ENCODE measurements around the gene JAM2.
"Not testable (repeated sequence)": the region's sequence is repeated elsewhere in the genome, so short reads cannot be mapped to it uniquely, and the experiment has no call there.

The JAM2 gene

DNA sequence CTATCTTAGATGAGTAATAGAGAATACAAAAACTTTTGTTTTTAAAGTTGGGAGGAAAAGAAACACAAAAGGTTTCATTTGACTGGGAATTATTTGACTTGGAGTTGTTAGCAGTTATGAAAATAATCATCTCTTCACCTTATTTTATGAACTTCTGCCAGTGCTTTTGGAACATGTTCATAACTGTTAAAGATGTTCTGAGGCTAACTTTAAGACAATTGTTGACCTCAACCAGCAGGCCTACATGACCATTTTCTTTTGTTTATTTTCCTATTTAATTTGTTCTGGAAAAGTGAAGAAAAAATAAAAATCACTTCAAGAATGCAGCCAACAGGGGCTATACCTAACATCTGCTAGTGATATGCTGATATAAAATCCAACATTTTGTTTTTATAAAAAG is 37.4 kb downstream of the JAM2 start:
- no peaks in the 10 kb centered on the region for H3K36me3 Mint-ChIP-seq (ENCODE audit: low read depth)
- no peaks in the 10 kb centered on the region for H3K27me3 Mint-ChIP-seq
- H3K9me3 Mint-ChIP-seq, result no peaks in the 10 kb centered on the region
- H3K27ac Mint-ChIP-seq, result no peak overlapping the region
- H3K4me3 Mint-ChIP-seq, result no peak overlapping the region
- no peaks in the 10 kb centered on the region for H3K4me1 Mint-ChIP-seq (ENCODE audit: low read depth)

DNA sequence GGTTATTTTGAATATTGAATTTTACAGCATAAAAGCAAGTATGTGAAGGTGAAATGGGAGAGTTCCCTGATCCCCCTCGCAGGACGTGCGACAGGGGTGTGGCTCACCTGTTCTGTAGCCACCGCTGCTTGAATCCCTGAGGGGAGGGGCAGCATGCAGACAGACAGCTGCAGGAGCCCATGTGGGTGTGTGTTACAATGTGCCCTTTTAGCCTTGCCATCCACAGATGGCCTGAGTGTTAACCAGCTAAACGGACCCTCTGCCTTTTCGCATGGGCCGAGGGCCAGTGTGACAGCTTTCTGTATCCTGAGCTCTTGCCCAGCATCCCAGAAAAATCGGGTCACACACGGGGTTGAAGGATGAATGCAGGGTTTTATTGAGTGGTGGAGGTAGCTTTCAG is 43.3 kb downstream of the JAM2 start:
- H3K4me3 Mint-ChIP-seq, result no peak overlapping the region
- H3K27ac Mint-ChIP-seq, result no peak overlapping the region
- H3K9me3 Mint-ChIP-seq, result no peaks in the 10 kb centered on the region
- peaks cover 4% of the 10 kb centered on the region for H3K27me3 Mint-ChIP-seq
- H3K4me1 Mint-ChIP-seq (ENCODE audit: low read depth), result no peaks in the 10 kb centered on the region
- H3K36me3 Mint-ChIP-seq (ENCODE audit: low read depth), result no peaks in the 10 kb centered on the region

DNA sequence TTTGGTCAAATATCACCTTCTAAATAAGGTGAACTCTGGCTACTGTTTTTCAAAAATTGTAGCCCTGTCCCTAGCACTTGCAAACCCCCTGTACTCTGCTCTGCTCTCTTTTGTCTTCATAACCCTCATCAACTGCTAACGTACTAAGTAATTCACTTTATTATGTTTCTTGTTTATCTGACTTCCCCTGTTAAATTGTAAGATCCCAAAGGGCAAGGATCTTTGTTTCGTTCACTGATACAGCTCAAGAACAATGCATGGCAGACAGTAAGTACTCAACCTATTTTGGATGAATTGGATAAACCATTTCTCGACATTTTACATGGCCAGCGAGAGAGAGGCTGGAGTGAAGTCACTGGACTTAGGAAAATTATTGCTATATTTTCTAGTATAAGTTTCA is 48.7 kb downstream of the JAM2 start:
- Mint-ChIP-seq H3K4me3 (no peak overlapping the region), H3K4me1 (ENCODE audit: low read depth) (no peaks in the 10 kb centered on the region), H3K27me3 (peaks cover 4% of the 10 kb centered on the region), H3K36me3 (ENCODE audit: low read depth) (no peaks in the 10 kb centered on the region), H3K9me3 (no peaks in the 10 kb centered on the region), H3K27ac (no peak overlapping the region)

DNA sequence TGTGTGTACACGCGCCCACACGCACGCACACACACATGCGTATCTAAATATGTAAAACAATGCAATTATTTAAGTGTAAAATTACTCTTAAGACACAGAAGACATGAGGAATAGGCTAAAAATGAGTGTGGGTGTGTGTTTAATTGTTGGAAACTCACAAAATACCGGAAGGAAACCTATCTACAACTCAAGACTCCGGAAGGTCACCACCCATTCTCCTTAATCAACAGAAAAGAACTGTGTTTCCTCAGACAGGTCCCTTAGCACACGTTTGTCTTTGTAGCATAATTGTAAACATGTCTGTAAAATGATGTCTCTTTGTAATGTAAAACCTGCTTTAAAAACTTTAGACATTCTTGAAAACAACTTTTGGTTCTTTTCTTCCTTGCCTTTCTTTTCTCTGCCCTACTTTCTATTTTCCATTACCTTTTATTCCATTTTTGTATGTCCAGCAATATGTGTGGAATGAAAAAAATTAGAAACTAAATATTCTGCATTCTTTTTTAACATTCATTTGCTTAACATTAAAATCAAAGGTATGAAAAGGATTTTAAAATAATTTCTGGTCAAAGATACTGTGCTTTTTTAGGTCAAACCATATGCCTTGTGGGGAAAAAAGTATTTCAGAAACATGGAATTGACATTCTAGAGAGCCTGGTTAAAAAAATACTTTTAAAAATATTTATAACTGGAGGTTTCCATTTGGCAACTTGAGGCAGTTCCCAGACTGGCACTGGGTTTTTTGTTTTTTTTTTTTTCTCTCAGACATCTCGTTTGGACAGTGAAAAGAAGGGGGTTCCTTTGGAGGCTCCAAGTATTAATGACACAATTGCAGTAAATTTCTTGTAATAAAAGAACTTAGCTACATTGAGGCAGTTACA is 49.5 kb downstream of the JAM2 start:
- Mint-ChIP-seq H3K27ac (no peak overlapping the region), H3K9me3 (no peaks in the 10 kb centered on the region), H3K4me3 (no peak overlapping the region), H3K36me3 (ENCODE audit: low read depth) (no peaks in the 10 kb centered on the region), H3K27me3 (peaks cover 4% of the 10 kb centered on the region), H3K4me1 (ENCODE audit: low read depth) (no peaks in the 10 kb centered on the region)

DNA sequence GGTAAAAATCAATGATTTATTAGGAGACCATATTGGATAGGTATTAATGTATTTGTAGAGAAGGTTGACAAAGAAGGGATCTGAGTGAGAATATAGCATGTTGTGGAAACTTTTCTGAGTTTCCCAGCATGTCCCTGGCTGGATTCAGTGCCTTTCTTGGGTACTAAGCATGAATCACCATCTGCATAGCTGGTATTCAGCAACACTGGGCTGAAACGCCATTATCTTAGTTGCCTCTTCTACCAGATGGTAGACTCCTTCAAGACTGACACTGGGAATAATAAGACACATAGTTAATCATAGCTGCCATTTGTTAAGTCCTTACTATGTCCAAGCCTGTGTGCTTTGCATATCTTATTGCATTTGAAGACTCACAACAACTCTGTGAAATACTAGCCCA is 50.2 kb downstream of the JAM2 start:
- Mint-ChIP-seq H3K27ac (no peak overlapping the region), H3K9me3 (no peaks in the 10 kb centered on the region), H3K36me3 (ENCODE audit: low read depth) (no peaks in the 10 kb centered on the region), H3K4me1 (ENCODE audit: low read depth) (no peaks in the 10 kb centered on the region), H3K4me3 (no peak overlapping the region), H3K27me3 (peaks cover 4% of the 10 kb centered on the region)

DNA sequence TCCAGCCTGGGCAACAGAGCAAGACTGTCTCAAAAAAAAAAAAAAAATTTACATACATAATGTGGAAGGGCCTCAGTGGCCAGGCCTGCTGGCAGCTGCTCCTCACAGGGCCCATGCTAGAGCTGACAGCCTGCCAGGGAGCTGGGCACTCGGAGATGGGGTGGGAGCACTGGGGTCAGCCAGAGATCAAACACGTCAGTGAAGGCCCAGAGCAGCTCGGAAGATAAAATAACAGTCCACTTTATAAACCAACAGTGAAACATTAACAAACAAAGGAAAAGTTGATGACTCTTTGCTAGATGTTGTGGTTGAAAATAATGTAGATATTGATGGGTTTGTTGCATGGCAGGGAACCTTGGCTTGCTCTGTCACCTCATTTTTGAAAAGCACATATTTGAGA is 52.9 kb downstream of the JAM2 start:
- Mint-ChIP-seq H3K9me3 (no peaks in the 10 kb centered on the region), H3K27ac (no peak overlapping the region), H3K4me1 (ENCODE audit: low read depth) (no peaks in the 10 kb centered on the region), H3K36me3 (ENCODE audit: low read depth) (no peaks in the 10 kb centered on the region), H3K27me3 (no peaks in the 10 kb centered on the region), H3K4me3 (no peak overlapping the region)

DNA sequence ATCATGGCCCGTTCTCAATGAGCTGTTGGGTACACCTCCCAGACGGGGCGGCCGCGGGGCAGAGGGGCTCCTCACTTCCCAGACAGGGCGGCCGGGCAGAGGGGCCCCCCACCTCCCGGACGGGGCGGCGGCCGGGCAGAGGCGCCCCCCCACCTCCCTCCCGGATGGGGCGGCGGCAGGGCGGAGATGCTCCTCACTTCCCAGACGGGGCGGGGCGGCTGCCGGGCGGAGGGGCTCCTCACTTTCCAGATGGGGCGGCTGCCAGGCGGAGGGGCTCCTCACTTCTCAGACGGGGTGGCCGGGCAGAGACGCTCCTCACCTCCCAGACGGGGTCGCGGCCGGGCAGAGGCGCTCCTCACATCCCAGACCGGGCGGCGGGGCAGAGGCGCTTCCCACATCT is 56.4 kb downstream of the JAM2 start:
- H3K4me3 Mint-ChIP-seq; H3K36me3 Mint-ChIP-seq (ENCODE audit: low read depth); H3K27ac Mint-ChIP-seq; H3K9me3 Mint-ChIP-seq; H3K4me1 Mint-ChIP-seq (ENCODE audit: low read depth); H3K27me3 Mint-ChIP-seq: not testable (repeated sequence)

DNA sequence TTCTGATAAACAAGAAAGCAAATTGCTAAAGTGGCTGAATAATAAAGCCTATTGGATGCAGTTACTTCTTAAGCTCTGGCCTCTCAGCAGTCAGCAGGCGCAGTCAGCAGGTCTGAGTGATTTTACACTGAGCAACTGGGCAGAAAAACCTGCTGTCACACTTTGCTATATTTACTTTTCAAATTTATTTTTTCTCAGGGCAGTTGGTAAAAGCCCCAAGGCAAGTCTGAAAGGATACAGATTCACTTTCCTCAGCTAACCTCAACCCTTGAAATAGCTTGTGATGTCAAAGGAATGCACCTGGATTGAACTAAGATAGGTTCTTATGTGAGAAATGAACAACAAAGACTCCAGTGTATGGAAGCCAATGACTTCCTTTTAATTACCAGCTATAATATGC is 61.7 kb downstream of the JAM2 start:
- Mint-ChIP-seq H3K27me3 (no peaks in the 10 kb centered on the region), H3K4me3 (no peak overlapping the region), H3K9me3 (no peaks in the 10 kb centered on the region), H3K4me1 (ENCODE audit: low read depth) (no peaks in the 10 kb centered on the region), H3K36me3 (ENCODE audit: low read depth) (no peaks in the 10 kb centered on the region), H3K27ac (no peak overlapping the region)

DNA sequence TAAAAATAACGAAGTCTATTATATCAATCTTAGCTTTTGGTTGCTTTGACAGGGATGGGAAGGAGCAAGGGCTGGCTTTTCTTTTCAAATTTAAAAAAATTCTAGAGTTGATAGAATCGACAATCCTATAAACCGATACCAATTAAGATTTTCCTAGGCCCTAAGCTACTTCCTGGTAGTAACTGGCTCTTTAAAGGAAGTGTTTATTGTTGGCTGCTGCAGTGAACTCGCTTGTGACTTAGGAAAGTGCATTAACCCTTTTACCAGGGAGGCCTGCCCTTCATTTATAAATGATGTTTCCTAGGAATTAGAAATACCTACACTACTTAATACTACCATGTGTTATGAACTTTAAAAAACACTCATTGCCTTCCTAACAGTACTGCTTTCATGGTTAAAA is 62.5 kb downstream of the JAM2 start:
- Mint-ChIP-seq H3K36me3 (ENCODE audit: low read depth) (no peaks in the 10 kb centered on the region), H3K4me1 (ENCODE audit: low read depth) (no peaks in the 10 kb centered on the region)

DNA sequence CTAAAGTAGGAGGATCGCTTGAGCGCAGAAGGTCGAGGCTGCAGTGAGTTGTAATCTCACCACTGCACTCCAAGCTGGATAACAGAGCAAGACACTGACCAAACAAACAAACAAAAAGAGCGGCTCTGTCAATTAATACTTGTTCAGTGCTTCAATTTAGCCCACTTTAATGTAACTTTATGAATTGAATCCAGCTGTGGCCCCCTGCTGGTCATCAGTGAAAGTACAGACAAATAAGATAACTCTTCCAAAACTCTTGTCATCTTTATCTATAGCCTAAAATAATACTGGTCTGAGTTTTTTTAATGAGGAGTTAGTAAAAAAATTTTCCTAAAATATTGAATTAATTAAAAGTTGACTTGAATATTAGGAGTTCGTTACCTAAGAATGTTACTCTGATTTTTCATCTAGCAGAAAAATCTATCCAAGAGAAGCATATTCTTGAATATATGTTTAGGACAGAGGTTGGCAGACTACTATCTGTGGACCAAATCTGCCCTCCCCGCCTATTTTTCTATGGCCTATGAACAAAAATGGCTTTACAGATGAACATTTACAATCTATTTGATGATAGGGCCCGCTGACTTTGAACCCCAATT is 69.5 kb downstream of the JAM2 start:
- H3K4me3 Mint-ChIP-seq, result no peak overlapping the region
- no peaks in the 10 kb centered on the region for H3K27me3 Mint-ChIP-seq
- no peaks in the 10 kb centered on the region for H3K4me1 Mint-ChIP-seq (ENCODE audit: low read depth)
- H3K9me3 Mint-ChIP-seq, result no peaks in the 10 kb centered on the region
- H3K27ac Mint-ChIP-seq, result no peak overlapping the region
- no peaks in the 10 kb centered on the region for H3K36me3 Mint-ChIP-seq (ENCODE audit: low read depth)

More for the DNA sequence above, 62.5 kb downstream of the JAM2 start:
- Mint-ChIP-seq H3K27me3 (no peaks in the 10 kb centered on the region), H3K27ac (no peak overlapping the region), H3K4me3 (no peak overlapping the region), H3K9me3 (no peaks in the 10 kb centered on the region)

DNA sequence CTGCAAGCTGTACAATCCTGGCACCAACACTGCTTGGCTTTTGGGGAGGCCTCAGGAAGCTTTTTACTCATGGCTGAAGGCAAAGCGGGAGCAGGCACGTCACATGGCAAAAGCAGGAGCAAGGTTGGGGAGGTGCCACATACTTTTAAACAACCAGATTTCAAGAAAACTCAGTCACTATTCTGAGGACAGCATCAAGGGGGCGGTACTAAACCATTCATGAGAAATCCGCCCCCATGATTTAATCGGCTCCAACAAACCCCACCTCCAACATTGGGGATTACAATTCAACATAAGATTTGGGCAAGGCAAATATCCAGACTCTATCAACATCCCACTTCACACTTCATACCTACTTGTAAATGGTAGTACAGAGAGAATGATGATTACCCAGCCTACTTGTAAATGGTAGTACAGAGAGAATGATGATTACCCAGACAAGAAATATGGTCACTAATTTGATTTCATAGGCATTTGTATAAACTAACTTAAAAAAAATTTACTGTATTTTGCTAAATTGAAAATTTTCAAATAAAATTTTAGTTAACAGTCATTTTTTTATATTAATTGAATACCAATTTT is 70.7 kb downstream of the JAM2 start:
- Mint-ChIP-seq H3K9me3 (no peaks in the 10 kb centered on the region), H3K4me3 (no peak overlapping the region), H3K27me3 (no peaks in the 10 kb centered on the region), H3K27ac (no peak overlapping the region), H3K4me1 (ENCODE audit: low read depth) (no peaks in the 10 kb centered on the region), H3K36me3 (ENCODE audit: low read depth) (no peaks in the 10 kb centered on the region)

DNA sequence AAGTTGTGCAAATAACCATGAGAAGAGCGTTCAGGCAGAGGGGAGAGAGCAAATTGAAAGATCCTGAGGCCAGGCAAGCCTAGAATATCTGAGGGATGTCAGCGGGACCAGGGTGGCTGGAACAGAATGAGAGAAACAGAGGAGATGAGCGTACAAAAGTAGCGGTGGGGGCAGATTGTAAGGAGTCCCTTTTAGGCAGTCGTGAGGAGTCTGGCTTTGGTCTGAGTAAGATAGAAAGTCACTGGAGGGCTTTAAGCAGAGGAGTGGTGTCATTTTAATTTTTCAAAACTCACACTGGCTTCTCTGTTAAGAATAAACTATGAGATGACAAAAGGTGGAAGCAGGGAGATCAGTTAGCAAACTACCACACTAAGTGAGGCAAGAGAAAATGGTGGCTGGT is 71.5 kb downstream of the JAM2 start:
- no peaks in the 10 kb centered on the region for H3K27me3 Mint-ChIP-seq
- H3K36me3 Mint-ChIP-seq (ENCODE audit: low read depth), result no peaks in the 10 kb centered on the region
- no peak overlapping the region for H3K4me3 Mint-ChIP-seq
- no peaks in the 10 kb centered on the region for H3K4me1 Mint-ChIP-seq (ENCODE audit: low read depth)
- H3K9me3 Mint-ChIP-seq, result no peaks in the 10 kb centered on the region
- H3K27ac Mint-ChIP-seq, result no peak overlapping the region

DNA sequence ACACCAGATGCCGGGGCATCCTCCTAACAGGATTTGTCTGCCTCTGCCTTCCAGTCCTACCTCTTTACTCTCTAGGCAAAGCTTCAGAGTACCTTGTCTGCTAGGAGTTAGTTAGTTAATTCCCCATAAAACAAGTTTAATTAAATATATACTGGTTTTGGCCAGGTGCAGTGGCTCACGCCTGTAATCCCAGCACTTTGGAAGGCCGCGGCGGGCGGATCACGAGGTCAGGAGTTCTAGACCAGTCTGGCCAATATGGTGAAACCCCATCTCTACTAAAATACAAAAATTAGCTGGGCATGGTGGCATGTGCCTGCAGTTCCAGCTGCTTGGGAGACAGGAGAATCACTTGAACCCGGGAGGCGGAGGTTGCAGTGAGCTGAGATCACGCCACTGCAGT is 75.0 kb downstream of the JAM2 start:
- not testable (repeated sequence) for H3K9me3 Mint-ChIP-seq; H3K27ac Mint-ChIP-seq; H3K36me3 Mint-ChIP-seq (ENCODE audit: low read depth); H3K4me3 Mint-ChIP-seq; H3K27me3 Mint-ChIP-seq; H3K4me1 Mint-ChIP-seq (ENCODE audit: low read depth)

DNA sequence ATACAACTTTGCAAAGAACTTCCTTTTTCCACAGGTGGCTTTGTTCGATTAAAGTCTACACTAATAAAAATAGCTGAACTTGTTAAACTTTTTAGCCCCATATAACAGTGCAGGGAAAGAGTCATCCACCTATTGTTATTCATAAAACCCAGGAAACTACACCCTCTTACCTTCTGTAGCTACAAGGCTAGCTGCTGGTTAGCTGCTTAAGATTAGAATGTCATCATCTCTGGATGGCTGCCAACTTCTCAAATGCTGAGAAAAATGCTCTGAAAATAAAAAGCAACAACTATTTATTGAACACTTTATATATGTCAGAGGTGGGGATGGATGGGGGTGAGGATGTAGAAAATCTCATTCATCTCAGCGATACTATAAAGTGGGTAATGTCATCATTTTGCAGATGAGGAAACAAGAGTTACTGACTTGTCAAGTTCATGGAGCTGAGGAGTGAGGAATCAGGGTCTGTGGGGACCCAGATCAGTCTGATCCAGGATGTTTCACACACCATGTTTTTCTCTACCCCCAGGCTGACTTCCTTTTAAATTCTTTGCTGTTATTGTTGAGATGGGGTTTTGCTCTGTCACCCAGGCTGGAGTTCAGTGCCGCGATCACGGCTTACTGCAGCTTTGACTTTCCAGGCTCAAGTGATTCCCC is 78.6 kb downstream of the JAM2 start:
- Mint-ChIP-seq H3K4me3 (no peak overlapping the region), H3K27me3 (no peaks in the 10 kb centered on the region), H3K9me3 (no peaks in the 10 kb centered on the region), H3K4me1 (ENCODE audit: low read depth) (no peaks in the 10 kb centered on the region), H3K36me3 (ENCODE audit: low read depth) (peaks cover 18% of the 10 kb centered on the region), H3K27ac (no peak overlapping the region)

DNA sequence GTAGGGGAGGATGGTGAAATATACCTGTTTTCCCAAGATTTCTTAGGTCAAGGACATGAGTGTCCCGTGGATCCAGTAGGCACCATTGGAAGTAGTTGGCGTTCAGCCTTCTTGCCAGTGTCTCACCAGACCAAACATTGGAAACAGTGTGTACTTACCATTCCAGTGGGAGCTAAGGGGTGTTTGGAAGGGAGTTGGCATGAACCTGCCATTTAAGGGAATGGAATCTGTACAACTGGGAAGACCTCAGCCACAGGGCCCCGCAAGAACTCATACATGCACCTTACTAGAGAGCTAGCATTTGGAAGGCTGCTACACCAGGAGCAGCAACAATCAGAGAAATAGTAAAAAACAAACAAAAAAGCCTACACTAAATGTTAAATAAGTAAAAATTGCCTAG is 82.9 kb downstream of the JAM2 start:
- peaks cover 52% of the 10 kb centered on the region for H3K36me3 Mint-ChIP-seq (ENCODE audit: low read depth)
- no peaks in the 10 kb centered on the region for H3K4me1 Mint-ChIP-seq (ENCODE audit: low read depth)
- no peak overlapping the region for H3K4me3 Mint-ChIP-seq
- no peaks in the 10 kb centered on the region for H3K27me3 Mint-ChIP-seq
- peak overlapping the region; percentile 0 for H3K27ac Mint-ChIP-seq
- H3K9me3 Mint-ChIP-seq, result no peaks in the 10 kb centered on the region
